Activated CD4-positive, alpha-beta T cell treated with anti-CD3 and anti-CD28 coated beads, Interleukin-2, amount 50 U/mL, for 16 hours (primary cell): Measurements from ENCODE around the gene COX15.
"Not testable (repeated sequence)": the region's sequence is repeated elsewhere in the genome, so short reads cannot be mapped to it uniquely, and the experiment has no call there.

Experiments used
- DNase-seq: peaks from one replicate; pipeline ENCODE4 v3.0.0-alpha.2; 2020

Gene COX15

DNA sequence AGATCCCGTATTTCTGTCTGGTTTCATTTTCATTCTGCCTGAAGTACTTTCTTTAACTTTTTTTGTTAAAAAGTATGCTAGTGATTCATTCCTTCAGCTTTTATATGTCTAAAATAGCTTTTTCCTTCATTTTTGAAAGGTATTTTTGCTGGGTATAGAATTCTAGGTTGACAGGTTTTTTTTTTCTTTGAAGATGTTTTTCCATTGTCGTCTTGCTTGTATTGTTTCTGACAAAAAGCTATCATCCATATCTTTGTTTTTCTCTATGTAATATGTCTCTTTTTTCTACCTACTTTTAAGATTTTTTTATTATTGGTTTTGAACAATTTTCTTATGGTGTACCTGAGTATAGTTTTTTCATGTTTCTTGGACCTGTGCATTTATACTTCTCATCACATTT is 8.3 kb upstream of the COX15 start:
- DNase-seq = no peak

DNA sequence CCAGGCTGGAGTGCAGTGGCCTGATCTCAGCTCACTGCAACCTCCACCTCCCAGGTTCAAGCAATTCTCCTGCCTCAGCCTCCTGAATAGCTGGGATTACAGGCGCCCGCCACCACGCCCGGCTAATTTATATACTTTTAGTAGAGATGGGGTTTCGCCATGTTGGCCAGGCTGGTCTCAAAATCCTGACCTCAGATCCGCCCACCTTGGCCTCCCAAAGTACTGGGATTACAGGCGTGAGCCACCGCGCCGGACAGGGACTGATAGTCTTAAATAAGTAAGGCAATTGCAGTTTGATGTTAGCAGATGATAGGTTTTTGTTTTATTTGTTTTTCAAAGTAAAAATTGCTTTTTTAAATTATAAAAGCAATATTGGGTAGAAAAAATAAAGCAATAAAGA is 2.2 kb upstream of the COX15 start:
- DNase-seq = not testable (repeated sequence)

DNA sequence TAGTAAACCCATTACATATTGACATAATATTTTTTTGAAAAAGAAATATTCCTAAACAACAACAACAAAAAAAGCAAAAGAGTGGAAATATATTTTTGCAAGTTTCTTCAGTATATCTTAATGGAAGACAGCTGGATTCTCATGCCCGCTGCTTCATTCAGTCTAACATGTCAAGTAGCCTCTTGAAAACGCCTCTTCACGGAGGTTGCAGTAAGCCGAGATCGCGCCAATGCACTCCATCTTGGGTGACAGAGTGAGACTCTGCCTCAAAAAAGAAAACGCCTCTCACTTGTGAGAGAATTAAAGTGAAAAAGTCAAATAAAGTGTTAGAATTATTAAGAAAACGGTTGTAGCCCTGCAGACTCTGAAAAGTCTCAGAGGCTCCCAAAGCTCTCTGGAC is 1.4 kb upstream of the COX15 start:
- DNase-seq = no peak

DNA sequence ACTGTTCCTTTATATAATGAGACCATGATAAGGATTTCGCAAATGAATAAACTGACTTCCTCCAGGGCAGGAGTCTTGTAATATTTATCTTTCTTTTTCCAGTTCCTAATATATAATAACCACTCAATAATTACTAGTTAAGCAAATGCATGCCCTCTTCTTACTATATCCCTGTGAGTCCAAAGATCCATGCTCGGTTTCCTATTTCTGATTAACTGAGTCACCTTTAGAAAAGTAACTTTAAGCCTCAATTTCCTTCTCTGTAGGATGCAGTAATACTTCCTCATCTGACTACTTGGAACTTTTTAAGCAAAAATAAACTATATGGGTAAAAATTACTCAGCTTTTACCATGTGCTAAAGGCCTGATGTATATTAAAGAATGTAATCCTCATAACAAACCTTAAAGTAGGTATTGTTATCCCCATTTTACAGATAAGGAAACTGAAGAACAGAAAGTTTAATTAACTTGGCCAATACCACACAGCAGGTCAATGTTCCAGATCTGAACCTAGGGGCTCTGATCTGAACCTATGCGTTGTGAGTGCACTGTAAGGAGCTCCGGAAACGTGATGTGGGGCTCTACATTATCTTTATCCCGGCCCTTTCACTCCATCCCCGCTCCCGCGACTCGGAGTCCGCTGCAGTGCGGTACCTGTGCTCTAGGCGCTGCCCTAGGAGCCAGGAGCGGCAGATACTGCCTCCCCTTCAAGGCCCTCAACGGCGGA is 458 bp downstream of the COX15 start:
- DNase-seq = no peak

DNA sequence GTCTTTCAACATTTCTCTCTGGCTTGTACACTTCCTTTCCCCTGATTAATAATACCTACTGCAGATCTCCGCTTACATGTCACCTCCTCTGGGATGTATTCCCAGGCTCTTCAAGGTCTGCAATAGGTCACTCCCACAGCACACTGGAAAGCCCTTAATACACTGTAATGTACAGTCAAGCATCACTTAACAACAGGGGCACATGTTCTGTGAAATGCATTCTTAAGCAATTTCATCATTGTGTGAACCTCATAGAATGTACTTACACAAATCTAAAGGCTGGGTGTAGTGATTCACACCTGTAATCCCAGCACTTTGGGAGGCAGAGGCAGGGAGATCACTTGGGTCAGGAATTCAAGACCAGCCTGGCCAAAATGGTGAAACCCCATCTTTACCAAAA is 1.9 kb downstream of the COX15 start:
- no peak for DNase-seq

DNA sequence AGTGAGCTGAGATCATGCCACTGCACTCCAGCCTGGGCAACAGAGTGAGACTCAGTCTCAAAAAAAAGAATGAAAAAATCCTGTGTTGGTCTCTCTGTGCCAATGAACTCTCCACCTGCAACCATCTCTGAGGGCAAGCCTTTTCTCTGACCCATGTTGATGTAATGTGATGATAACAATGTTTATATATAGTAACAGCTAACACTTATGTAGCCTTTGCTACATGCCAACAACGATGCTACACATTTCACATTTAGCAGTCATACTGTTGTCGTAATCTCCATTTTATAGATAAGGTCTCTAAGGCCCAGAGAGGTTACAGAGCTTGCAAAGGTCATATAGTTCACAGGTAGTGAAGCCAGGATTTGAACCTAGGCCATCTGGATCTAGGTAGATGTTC is 11.5 kb downstream of the COX15 start:
- DNase-seq = no peak

DNA sequence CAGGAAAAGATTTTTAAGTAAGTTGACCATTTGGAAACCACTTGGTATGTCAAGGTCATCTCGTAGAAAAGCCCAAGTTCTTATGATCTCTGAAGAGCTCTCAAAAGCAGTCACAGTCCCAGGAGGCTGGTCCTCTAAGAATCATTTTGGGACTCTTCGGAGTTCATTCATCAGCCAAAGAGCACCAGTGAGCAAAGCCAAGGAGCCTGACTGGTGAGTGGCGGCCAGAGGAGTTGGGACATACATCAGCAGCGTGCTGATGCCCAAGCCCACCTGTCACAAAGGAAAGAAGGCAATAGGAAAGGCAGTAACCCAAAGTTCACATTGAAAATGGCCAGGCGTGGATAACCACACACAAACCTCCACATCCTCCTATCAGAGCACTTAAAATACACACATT is 17.5 kb downstream of the COX15 start:
- DNase-seq = no peak

DNA sequence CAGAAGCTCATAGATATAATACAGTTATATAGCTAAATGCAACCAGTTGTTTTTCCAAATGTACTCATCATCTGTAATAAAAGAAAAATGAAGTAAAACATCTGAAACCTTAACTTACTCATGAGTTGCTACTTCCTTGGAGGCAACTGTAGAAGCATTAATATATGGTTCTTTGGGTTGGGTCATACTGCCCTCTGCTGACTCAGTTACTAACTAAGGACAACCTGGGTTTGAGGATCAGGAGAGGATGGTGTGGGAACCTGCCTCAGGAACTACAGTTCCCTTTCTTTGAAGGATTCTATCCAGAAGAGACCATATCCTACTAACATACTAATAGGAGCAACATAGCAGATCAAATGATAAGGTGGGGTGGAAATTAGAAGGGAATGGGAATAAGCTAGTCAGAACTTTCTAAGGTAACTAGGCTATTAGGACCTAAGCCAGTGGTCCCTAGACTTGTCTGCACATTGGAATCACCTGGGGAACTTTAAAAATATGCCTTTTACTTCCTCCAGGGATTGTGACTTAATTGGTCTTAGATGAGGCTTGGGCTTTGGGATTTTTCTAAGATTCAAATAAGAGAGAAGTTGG is 20.7 kb downstream of the COX15 start:
- peak; percentile 59 for DNase-seq

DNA sequence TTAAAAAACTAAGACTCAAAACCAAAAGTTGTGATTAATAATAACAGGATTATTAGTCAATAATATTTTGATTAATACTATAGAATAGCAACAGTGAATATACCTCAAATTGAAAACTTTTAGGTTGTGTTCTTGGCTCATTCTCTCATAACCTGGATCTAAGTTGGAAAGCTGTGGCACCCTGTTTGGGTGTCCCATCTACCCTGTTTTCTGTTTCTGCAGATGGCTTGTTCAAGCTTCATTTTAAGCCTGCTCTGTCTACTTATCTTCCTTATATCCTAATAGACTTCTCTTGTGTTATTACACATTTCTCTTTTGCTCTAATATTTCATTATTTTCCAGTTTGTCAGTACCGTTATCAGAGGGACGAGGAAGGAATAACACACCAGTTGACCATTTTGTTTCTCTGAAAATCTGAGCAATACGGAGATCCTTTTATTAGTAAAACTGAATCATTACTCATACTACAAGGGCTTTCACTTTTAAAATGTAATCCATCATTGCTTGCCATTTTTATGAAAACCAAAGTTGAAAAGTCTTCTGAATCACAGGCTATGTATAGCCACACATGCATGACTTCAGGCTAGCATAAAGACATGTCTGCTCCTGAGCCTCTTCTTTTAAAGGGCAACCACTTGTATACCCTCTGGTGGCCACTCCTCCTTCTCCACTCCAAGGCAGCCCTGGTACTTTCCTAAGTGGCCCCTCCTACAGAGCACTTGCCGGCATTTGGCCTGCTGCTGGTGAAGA is 22.3 kb downstream of the COX15 start:
- peak; percentile 55 for DNase-seq

DNA sequence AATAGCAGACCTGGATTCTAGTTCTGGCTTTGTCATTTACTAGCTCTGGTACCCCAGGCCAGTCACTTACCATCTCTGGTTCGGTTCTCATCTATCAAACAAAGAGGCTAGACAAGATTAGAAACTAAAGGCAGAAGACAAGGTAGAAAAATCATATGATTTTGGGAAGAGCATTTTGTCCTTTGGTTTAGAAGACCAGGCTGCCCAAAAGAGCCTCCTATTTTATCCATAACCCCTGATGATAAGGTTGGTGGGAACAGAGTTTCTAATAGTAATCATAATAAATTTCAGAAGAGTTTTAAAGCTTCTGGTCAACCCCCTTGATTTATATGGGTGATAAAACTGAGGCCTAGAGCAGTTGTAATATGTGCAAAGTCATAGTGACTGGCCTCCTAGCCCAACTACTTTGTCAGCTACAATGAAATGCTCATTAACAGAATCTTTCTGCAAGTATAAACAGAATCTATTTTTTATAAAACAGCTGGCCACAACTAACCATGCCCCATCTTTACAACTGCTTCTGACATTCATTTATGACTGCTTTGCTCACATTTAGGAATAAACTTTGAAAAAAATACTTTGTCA is 23.4 kb downstream of the COX15 start:
- DNase-seq = no peak

DNA sequence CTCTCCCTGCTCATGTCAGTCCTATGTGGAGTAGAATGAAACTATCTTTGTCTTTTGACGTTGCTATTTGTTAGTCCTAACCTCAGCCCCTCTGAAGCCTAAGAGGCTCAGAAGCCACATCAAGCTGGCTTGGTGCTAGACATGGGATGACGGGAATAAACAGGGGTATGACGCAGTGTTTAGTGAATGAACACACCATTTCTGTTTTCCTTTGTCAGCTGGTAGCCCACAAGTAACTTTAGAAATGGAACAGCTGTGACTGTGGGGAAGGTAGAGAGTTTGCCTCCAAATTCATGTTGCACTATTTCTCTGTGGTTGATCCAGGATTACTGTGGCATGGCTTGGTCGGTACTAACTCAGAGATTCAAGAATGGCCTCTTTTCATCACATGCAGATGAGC is 31.3 kb downstream of the COX15 start:
- DNase-seq = no peak

DNA sequence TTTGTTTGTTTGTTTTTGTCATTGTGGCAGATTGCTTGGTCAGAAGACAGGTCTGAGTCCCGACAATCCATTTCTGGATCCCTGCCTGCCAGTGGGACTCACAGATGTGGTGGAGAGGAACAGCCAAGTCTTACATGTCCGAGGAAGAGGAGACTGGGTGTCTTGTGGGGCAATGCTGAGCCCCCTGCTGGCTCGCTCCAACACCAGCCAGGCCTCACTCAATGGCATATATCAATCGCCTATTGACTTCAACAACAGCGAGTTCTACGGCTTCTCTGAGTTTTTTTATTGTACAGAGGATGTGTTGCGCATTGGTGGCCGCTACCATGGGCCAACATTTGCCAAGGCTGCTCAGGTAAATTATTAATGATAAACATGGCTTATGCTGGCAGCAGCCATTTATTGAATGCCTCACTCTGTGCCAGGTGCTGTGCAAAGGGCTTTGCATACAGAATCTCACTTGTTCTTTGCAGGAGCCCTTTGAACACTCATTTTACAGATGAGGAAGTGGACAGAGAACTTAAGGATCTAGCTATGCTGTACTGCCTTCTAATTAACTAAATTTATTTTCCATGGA is 33.3 kb downstream of the COX15 start:
- DNase-seq = no peak

DNA sequence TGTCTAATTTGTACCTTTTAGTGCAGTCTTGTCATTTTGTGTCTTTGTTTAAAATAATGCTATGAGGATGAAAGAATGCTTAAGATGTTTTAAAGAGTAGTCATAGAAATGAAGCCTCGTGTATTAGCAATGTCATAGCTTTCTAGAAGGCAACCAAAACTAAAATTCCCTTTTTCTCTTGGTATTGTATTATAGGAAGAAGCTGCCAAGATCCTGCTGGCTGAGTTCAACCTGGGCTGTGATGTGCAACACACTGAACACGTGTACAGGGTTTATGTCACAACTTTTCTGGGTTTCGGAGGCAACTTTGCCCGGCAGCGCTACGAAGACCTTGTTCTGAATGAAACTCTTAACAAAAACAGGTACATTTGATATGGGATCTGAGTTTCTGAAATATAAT is 36.2 kb downstream of the COX15 start:
- DNase-seq = no peak

DNA sequence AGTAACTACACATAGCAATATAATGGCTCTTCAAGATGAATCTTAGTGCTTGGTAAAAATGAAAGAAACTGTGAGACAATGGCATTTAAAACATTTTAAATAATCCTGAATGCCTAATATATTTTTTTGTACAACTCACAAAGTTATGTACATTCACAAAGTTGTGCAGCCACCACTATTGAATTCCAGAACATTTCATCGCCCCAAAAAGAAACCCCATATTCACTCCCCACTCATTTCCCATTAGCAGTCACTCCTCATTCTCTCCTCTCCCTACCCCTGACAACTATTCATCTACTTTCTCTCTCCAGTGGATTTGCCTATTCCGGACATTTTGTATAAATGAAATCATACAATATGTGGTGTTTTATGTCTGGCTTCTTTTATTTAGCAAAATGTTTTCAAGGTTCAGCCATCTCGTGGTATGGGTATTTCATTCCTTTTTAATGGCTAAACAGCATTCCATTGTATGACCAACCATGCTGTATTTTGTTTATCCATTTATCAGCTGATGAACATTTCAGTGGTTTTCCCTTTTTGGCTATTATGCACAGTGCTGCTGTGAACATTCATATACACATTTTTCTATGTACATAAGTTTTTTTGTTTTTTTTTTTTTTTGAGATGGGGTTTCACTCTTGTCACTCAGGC is 37.9 kb downstream of the COX15 start:
- no peak for DNase-seq

DNA sequence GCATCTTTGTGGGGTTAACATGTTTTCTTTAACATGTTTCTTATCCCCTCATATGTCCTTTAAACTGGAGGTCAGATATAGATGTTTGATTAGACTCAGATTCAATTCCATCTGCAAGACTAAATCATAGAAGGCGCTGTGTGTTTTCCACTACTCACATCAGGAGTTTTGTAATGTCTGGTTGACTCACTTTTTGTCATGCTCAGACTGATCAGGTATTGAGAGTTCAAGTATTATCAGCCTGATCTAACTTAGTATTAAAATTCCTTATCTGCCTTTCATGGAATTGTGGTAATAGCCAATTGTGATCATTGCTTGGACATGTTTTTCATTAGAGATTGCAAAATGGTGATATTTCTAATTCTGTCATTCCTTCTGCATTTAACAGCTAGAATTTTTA is 42.5 kb downstream of the COX15 start:
- no peak for DNase-seq

DNA sequence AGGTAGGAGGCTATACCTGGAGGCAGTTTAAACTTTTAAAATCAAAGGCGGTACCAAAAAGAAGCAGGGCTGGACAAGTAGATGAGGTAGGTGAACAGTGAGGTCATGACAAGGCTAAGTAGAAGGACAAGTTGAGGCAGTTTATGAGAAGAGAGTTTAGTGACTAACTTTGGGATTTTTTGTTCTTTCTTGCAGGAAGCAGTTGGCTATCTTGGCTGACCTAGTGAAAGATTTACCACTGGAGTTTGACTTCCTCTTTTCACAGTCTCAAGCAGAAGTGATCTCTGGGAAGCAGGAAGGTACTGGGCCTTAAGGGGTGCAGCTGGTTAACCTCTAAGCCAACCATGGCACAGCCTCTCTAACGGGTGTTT is 46.3 kb downstream of the COX15 start:
- DNase-seq = no peak

DNA sequence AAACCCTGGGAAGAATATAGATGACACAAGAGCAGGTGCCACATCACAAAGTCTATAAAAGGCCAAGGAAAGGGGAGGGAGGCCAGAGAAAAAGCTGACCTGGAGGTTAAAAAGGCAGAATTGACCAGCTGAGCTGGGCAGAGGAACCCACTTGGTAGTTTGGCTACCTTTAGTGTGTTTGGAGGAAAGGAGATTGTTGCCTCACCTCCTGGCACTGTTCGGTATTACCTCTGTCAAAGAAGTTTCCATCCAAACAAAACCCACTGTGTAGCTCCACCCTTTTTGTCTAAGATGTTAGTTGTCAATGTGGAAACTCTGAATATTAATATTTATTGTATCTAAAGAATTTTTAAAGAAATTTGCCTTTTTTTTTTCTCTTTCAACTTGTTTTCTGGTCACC is 49.2 kb downstream of the COX15 start:
- DNase-seq = no peak
